ENCODE measurements around the gene MDH1. TPM values are rescaled to one million over a fixed set of nuclear protein-coding genes. Genes with fewer than 3 reads are reported as not detected.

Gene MDH1
- total RNA-seq, 1 donor from 2014 or later: 103 TPM

GRCh38 chr2:63642946-63643345, 54.2 kb downstream of the MDH1 start:
- Mint-ChIP-seq H3K4me1 (ENCODE audit: low read depth) (peaks cover 14% of the 10 kb centered on the region), H3K27me3 (ENCODE audit: low read depth) (no peaks in the 10 kb centered on the region), H3K4me3 (ENCODE audit: unreplicated experiment) (no peak overlapping the region), H3K36me3 (ENCODE audit: low read depth) (peaks cover 4% of the 10 kb centered on the region), H3K27ac (ENCODE audit: unreplicated experiment) (no peak overlapping the region), H3K9me3 (ENCODE audit: low read depth) (peaks cover 5% of the 10 kb centered on the region)
- DNase-seq (ENCODE audit: low spot score): no peak
- TF ChIP-seq, protein P1, sequence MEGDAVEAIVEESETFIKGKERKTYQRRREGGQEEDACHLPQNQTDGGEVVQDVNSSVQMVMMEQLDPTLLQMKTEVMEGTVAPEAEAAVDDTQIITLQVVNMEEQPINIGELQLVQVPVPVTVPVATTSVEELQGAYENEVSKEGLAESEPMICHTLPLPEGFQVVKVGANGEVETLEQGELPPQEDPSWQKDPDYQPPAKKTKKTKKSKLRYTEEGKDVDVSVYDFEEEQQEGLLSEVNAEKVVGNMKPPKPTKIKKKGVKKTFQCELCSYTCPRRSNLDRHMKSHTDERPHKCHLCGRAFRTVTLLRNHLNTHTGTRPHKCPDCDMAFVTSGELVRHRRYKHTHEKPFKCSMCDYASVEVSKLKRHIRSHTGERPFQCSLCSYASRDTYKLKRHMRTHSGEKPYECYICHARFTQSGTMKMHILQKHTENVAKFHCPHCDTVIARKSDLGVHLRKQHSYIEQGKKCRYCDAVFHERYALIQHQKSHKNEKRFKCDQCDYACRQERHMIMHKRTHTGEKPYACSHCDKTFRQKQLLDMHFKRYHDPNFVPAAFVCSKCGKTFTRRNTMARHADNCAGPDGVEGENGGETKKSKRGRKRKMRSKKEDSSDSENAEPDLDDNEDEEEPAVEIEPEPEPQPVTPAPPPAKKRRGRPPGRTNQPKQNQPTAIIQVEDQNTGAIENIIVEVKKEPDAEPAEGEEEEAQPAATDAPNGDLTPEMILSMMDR (IDR thresholded peaks at IDR 0.05): no peak

GRCh38 chr2:63643486-63643885, 54.7 kb downstream of the MDH1 start:
- peaks cover 5% of the 10 kb centered on the region for H3K9me3 Mint-ChIP-seq (ENCODE audit: low read depth)
- no peak for DNase-seq (ENCODE audit: low spot score)
- no peaks in the 10 kb centered on the region for H3K27me3 Mint-ChIP-seq (ENCODE audit: low read depth)
- H3K36me3 Mint-ChIP-seq (ENCODE audit: low read depth): peaks cover 4% of the 10 kb centered on the region
- H3K4me1 Mint-ChIP-seq (ENCODE audit: low read depth): peaks cover 14% of the 10 kb centered on the region
- H3K27ac Mint-ChIP-seq (ENCODE audit: unreplicated experiment): no peak overlapping the region
- TF ChIP-seq, protein P1 (IDR thresholded peaks at IDR 0.05): no peak
- no peak overlapping the region for H3K4me3 Mint-ChIP-seq (ENCODE audit: unreplicated experiment)

DNA sequence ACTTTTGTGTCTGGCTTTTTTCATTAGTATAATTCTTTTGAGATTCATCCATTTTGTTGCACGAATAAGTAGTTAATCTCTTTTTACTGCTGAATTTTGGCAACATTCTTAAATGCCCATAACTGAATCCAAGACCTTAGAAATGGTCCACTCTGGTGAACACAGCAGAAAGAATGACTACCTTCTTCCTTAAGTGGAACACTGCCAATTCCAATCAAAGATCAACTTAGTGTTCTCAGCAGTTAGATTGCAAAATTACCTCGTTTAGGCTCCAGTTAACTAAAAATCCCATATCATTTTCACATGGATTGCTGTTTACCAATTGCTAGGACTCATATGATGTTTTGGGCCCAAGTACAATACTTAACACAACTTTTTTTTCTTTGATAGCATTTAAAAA, 59.9 kb downstream of the MDH1 start:
- TF ChIP-seq, protein P1 (IDR thresholded peaks at IDR 0.05): no peak
- Mint-ChIP-seq H3K27ac (ENCODE audit: unreplicated experiment) (no peak overlapping the region), H3K27me3 (ENCODE audit: low read depth) (no peaks in the 10 kb centered on the region), H3K4me3 (ENCODE audit: unreplicated experiment) (no peak overlapping the region), H3K36me3 (ENCODE audit: low read depth) (no peaks in the 10 kb centered on the region), H3K9me3 (ENCODE audit: low read depth) (peaks cover 5% of the 10 kb centered on the region), H3K4me1 (ENCODE audit: low read depth) (peaks cover 1% of the 10 kb centered on the region)
- DNase-seq (ENCODE audit: low spot score): no peak

DNA sequence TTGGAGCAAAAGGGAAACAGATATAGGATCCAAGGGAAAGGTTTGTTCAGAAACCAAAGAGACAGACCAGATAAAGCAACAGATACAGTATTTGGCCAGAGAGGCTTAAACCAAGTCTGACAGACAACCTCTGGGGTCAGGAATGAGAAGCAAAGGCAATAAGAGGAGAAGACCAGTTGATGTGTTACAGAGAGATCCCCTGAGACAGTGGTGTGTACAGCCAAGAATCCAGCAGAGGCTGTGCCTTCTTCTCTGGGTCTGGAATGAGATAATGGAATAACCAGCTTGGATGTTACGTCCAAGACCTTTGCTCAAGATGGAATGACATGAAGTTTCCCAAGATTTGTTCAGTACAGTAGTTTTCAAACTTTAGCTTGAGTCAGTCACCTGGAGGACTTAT, 61.1 kb downstream of the MDH1 start:
- TF ChIP-seq, protein P1 (IDR thresholded peaks at IDR 0.05): no peak
- H3K4me1 Mint-ChIP-seq (ENCODE audit: low read depth): no peaks in the 10 kb centered on the region
- H3K27ac Mint-ChIP-seq (ENCODE audit: unreplicated experiment): no peak overlapping the region
- H3K9me3 Mint-ChIP-seq (ENCODE audit: low read depth): peaks cover 13% of the 10 kb centered on the region
- H3K27me3 Mint-ChIP-seq (ENCODE audit: low read depth): no peaks in the 10 kb centered on the region
- DNase-seq (ENCODE audit: low spot score): no peak
- no peaks in the 10 kb centered on the region for H3K36me3 Mint-ChIP-seq (ENCODE audit: low read depth)
- H3K4me3 Mint-ChIP-seq (ENCODE audit: unreplicated experiment): no peak overlapping the region

GRCh38 chr2:63650756-63651155, 62.0 kb downstream of the MDH1 start:
- Mint-ChIP-seq H3K9me3 (ENCODE audit: low read depth) (peaks cover 13% of the 10 kb centered on the region), H3K27ac (ENCODE audit: unreplicated experiment) (no peak overlapping the region)

More at GRCh38 chr2:63650756-63651155, 62.0 kb downstream of the MDH1 start:
- Mint-ChIP-seq H3K27me3 (ENCODE audit: low read depth) (no peaks in the 10 kb centered on the region), H3K4me1 (ENCODE audit: low read depth) (no peaks in the 10 kb centered on the region), H3K4me3 (ENCODE audit: unreplicated experiment) (no peak overlapping the region), H3K36me3 (ENCODE audit: low read depth) (no peaks in the 10 kb centered on the region)
- DNase-seq (ENCODE audit: low spot score): no peak
- TF ChIP-seq, protein P1 (IDR thresholded peaks at IDR 0.05): no peak
